OCI-LY1 (cell line): ENCODE data around the gene OR10D3.

Experiments
- H2AFZ ChIP-seq: fragments of 200-600 bp; sonication (generic), shearing (Covaris generic); 2 replicates; pipeline ENCODE4 v1.6.0; 2014; ENCODE audit warnings: antibody characterized with exemption, mild to moderate bottlenecking, low read length
- H3F3A ChIP-seq: fragments of 200-600 bp; sonication (generic), shearing (Covaris generic); 2 replicates; pipeline ENCODE4 v1.6.0; 2014; ENCODE audit warnings: mild to moderate bottlenecking, antibody characterized with exemption, low read length, moderate library complexity; ENCODE audit not compliant: insufficient read depth
- H3K27ac ChIP-seq: fragments of 200-600 bp; sonication (generic); 2 replicates; pipeline ENCODE4 v1.5.1; 2014; ENCODE audit warnings: low read length, mixed run types, mild to moderate bottlenecking, low read depth; ENCODE audit not compliant: poor library complexity, severe bottlenecking
- H3K27me3 ChIP-seq: fragments of 200-600 bp; sonication (generic); 2 replicates; pipeline ENCODE4 v1.6.0; 2014; ENCODE audit warnings: antibody characterized with exemption, mild to moderate bottlenecking, low read length, moderate library complexity; ENCODE audit not compliant: insufficient read depth
- H3K36me3 ChIP-seq: fragments of 200-600 bp; sonication (generic); 2 replicates; pipeline ENCODE4 v1.6.1; 2014; ENCODE audit warnings: mild to moderate bottlenecking, antibody characterized with exemption, low read length, moderate library complexity, mixed read lengths; ENCODE audit not compliant: insufficient read depth
- H3K4me1 ChIP-seq: fragments of 200-600 bp; sonication (generic); 2 replicates; pipeline ENCODE4 v1.5.1; 2014; ENCODE audit warnings: mild to moderate bottlenecking, low read length, moderate library complexity; ENCODE audit not compliant: insufficient read depth, severe bottlenecking
- H3K4me2 ChIP-seq: fragments of 200-600 bp; sonication (generic), shearing (Covaris generic); 2 replicates; pipeline ENCODE4 v1.6.1; 2014; ENCODE audit warnings: low read length
- H3K4me3 ChIP-seq: fragments of 200-600 bp; sonication (generic); 2 replicates; pipeline ENCODE4 v1.5.1; 2014; ENCODE audit warnings: low read length, low read depth, mild to moderate bottlenecking, mixed read lengths; ENCODE audit not compliant: poor library complexity, severe bottlenecking
- H3K79me2 ChIP-seq: fragments of 200-600 bp; shearing (Covaris generic); 2 replicates; pipeline ENCODE4 v1.6.1; 2016; ENCODE audit warnings: mixed run types, low read length, mixed read lengths; ENCODE audit not compliant: insufficient read depth
- H3K9ac ChIP-seq: fragments of 200-600 bp; sonication (generic), shearing (Covaris generic); 2 replicates; pipeline ENCODE4 v1.6.1; 2014; ENCODE audit warnings: mild to moderate bottlenecking, low read length, mixed read lengths
- H3K9me2 ChIP-seq: fragments of 200-600 bp; sonication (generic), shearing (Covaris generic); 2 replicates; pipeline ENCODE4 v1.6.1; 2014; ENCODE audit warnings: low read depth, mild to moderate bottlenecking, low read length, mixed read lengths
- H3K9me3 ChIP-seq: fragments of 200-600 bp; shearing (Covaris generic); 2 replicates; pipeline ENCODE4 v1.6.1; 2014; ENCODE audit warnings: low read length, mixed read lengths
- H4K20me1 ChIP-seq: fragments of 200-600 bp; sonication (generic), shearing (Covaris generic); 2 replicates; pipeline ENCODE4 v1.6.0; 2016; ENCODE audit warnings: mild to moderate bottlenecking, low read length; ENCODE audit not compliant: insufficient read depth
- CTCF ChIP-seq: fragments of 200-600 bp; sonication (generic), shearing (Covaris generic); IDR thresholded peaks from 2 replicates; pipeline ENCODE4 v1.5.1; 2017; ENCODE audit warnings: mild to moderate bottlenecking, antibody characterized with exemption, low read length, moderate library complexity, mixed read lengths
- EZH2 ChIP-seq: fragments of 200-600 bp; sonication (generic), shearing (Covaris generic); IDR thresholded peaks from 2 replicates; pipeline ENCODE4 v1.8.0; 2017; ENCODE audit warnings: borderline replicate concordance, mixed run types, mild to moderate bottlenecking, antibody characterized with exemption, low read length, moderate library complexity, mixed read lengths

The OR10D3 gene

GRCh38 chr11:124204008-124204407, 20.9 kb downstream of the OR10D3 start:
- no peaks in the 10 kb centered on the region for H3K4me1 ChIP-seq
- H3K79me2 ChIP-seq: no peaks in the 10 kb centered on the region
- H3K27me3 ChIP-seq: no peaks in the 10 kb centered on the region
- no peak overlapping the region for H3K4me2 ChIP-seq
- H3K36me3 ChIP-seq: no peaks in the 10 kb centered on the region
- no peaks in the 10 kb centered on the region for H4K20me1 ChIP-seq
- H3F3A ChIP-seq: no peaks in the 10 kb centered on the region
- H2AFZ ChIP-seq: no peak overlapping the region
- H3K9me2 ChIP-seq: no peaks in the 10 kb centered on the region
- no peak overlapping the region for H3K27ac ChIP-seq
- H3K9ac ChIP-seq: no peak overlapping the region
- no peak overlapping the region for H3K4me3 ChIP-seq
- no peaks in the 10 kb centered on the region for H3K9me3 ChIP-seq
- TF ChIP-seq CTCF: no peak
- no peak for TF ChIP-seq EZH2

GRCh38 chr11:124207102-124207792, 24.1 kb downstream of the OR10D3 start:
- Histone ChIP-seq H3K9me3 (no peaks in the 10 kb centered on the region), H3F3A (no peaks in the 10 kb centered on the region), H3K4me2 (no peak overlapping the region), H3K79me2 (no peaks in the 10 kb centered on the region), H3K4me3 (no peak overlapping the region), H3K9me2 (no peaks in the 10 kb centered on the region), H3K27me3 (no peaks in the 10 kb centered on the region), H3K36me3 (no peaks in the 10 kb centered on the region), H3K4me1 (no peaks in the 10 kb centered on the region), H2AFZ (no peak overlapping the region), H3K9ac (no peak overlapping the region), H4K20me1 (no peaks in the 10 kb centered on the region), H3K27ac (no peak overlapping the region)
- TF ChIP-seq CTCF (no peak), EZH2 (no peak)

GRCh38 chr11:124209824-124210357, 26.7 kb downstream of the OR10D3 start:
- H3K9me2 ChIP-seq: no peaks in the 10 kb centered on the region
- TF ChIP-seq EZH2 (no peak), CTCF (no peak)

More at GRCh38 chr11:124209824-124210357, 26.7 kb downstream of the OR10D3 start:
- Histone ChIP-seq H3K9me3 (no peaks in the 10 kb centered on the region), H3K27me3 (no peaks in the 10 kb centered on the region), H3F3A (no peaks in the 10 kb centered on the region), H3K4me3 (no peak overlapping the region), H3K36me3 (no peaks in the 10 kb centered on the region), H3K4me1 (no peaks in the 10 kb centered on the region), H2AFZ (no peak overlapping the region), H3K9ac (no peak overlapping the region), H3K4me2 (no peak overlapping the region), H4K20me1 (no peaks in the 10 kb centered on the region), H3K27ac (no peak overlapping the region), H3K79me2 (no peaks in the 10 kb centered on the region)
